SU-DHL-6 (cell line): ENCODE results near the gene SPANXD.

ENCODE experiments used
- H2AFZ ChIP-seq: fragments of 200-600 bp; sonication (generic); 2 replicates; pipeline ENCODE4 v1.6.1; 2014; ENCODE audit warnings: low read depth, mild to moderate bottlenecking, moderate library complexity, mixed read lengths, antibody characterized with exemption, low read length; ENCODE audit not compliant: severe bottlenecking
- H3F3A ChIP-seq: fragments of 200-600 bp; shearing (Covaris generic); 2 replicates; pipeline ENCODE4 v1.6.0; 2016; ENCODE audit warnings: antibody characterized with exemption, mild to moderate bottlenecking; ENCODE audit not compliant: insufficient read depth
- H3K27ac ChIP-seq: fragments of 200-600 bp; sonication (generic); 2 replicates; pipeline ENCODE4 v1.5.1; 2016; ENCODE audit warnings: low read depth, mild to moderate bottlenecking, low read length, moderate library complexity, mixed read lengths
- H3K27me3 ChIP-seq: fragments of 200-600 bp; sonication (generic), shearing (Covaris generic); 2 replicates; pipeline ENCODE4 v1.6.0; 2014; ENCODE audit warnings: mild to moderate bottlenecking, low read length
- H3K36me3 ChIP-seq: fragments of 200-600 bp; sonication (generic); 2 replicates; pipeline ENCODE4 v1.6.1; 2014; ENCODE audit warnings: mild to moderate bottlenecking, low read length, mixed read lengths
- H3K4me2 ChIP-seq: fragments of 300-600, 200-600 bp; shearing (Covaris generic), sonication (generic); 2 replicates; pipeline ENCODE4 v1.6.0; 2014; ENCODE audit warnings: low read length, low read depth, mild to moderate bottlenecking; ENCODE audit not compliant: poor library complexity, severe bottlenecking
- H3K4me3 ChIP-seq: fragments of 200-600 bp; sonication (generic); 2 replicates; pipeline ENCODE4 v1.5.1; 2014; ENCODE audit warnings: antibody characterized with exemption, low read length, mild to moderate bottlenecking, mixed read lengths; ENCODE audit not compliant: insufficient read depth, poor library complexity, severe bottlenecking
- H3K79me2 ChIP-seq: fragments of 200-600 bp; sonication (generic); 2 replicates; pipeline ENCODE4 v1.6.1; 2014; ENCODE audit warnings: mild to moderate bottlenecking, low read length, moderate library complexity; ENCODE audit not compliant: insufficient read depth
- H3K9ac ChIP-seq: fragments of 200-600 bp; sonication (generic); 2 replicates; pipeline ENCODE4 v1.7.0; 2014; ENCODE audit warnings: mild to moderate bottlenecking, low read length
- H3K9me2 ChIP-seq: fragments of 200-600 bp; sonication (generic); replicated peaks from 2 replicates; pipeline ENCODE4 v1.6.1; 2014; ENCODE audit warnings: low read length; ENCODE audit not compliant: insufficient read depth
- H3K9me3 ChIP-seq: fragments of 200-600 bp; sonication (generic); 2 replicates; pipeline ENCODE4 v1.6.1; 2014; ENCODE audit warnings: low read length, mixed read lengths; ENCODE audit not compliant: insufficient read depth
- H4K20me1 ChIP-seq: fragments of 200-600 bp; sonication (generic); 2 replicates; pipeline ENCODE4 v1.6.1; 2014; ENCODE audit warnings: low read depth, mild to moderate bottlenecking, antibody characterized with exemption, low read length, moderate library complexity, mixed read lengths
- EZH2phosphoT487 ChIP-seq: fragments of 200-600 bp; sonication (generic), shearing (Covaris generic); conservative IDR thresholded peaks from 2 replicates; pipeline ENCODE4 v1.6.1; 2018; ENCODE audit warnings: mild to moderate bottlenecking, antibody characterized with exemption, low read length, moderate library complexity, mixed read lengths
- TF ChIP-seq, protein P1 (sequence below): fragments of 200-600 bp; sonication (generic); IDR thresholded peaks from one replicate; pipeline ENCODE4 v1.5.1; 2017; ENCODE audit warnings: antibody characterized with exemption, mild to moderate bottlenecking, low read length, moderate library complexity; ENCODE audit not compliant: insufficient read depth, poor library complexity, severe bottlenecking

The SPANXD gene

DNA sequence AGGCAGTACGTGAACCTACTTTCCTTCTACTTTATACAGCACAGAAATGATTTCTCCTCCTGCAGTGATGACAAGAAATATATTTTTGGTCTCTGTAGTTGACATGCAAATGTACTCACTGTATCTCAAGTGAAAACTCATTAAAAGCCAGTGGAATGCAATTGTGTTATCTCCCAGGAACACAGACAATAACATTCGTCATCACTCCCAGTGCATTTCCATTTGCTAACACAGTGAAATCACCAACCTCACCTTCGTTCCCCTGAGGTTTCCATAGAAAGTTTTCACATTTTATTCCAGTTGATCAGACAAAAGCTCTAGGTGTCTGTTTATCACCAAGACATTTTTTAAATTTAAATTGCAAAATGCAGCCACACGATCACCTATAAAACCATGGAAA is 2.5 kb upstream of the SPANXD start:
- no peak overlapping the region for H3K27ac ChIP-seq
- H3K36me3 ChIP-seq, result no peaks in the 10 kb centered on the region
- TF ChIP-seq EZH2phosphoT487, result no peak
- TF ChIP-seq, protein P1, sequence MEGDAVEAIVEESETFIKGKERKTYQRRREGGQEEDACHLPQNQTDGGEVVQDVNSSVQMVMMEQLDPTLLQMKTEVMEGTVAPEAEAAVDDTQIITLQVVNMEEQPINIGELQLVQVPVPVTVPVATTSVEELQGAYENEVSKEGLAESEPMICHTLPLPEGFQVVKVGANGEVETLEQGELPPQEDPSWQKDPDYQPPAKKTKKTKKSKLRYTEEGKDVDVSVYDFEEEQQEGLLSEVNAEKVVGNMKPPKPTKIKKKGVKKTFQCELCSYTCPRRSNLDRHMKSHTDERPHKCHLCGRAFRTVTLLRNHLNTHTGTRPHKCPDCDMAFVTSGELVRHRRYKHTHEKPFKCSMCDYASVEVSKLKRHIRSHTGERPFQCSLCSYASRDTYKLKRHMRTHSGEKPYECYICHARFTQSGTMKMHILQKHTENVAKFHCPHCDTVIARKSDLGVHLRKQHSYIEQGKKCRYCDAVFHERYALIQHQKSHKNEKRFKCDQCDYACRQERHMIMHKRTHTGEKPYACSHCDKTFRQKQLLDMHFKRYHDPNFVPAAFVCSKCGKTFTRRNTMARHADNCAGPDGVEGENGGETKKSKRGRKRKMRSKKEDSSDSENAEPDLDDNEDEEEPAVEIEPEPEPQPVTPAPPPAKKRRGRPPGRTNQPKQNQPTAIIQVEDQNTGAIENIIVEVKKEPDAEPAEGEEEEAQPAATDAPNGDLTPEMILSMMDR, result no peak
- no peaks in the 10 kb centered on the region for H4K20me1 ChIP-seq
- no peaks in the 10 kb centered on the region for H3K9me3 ChIP-seq
- no peak overlapping the region for H3K4me3 ChIP-seq
- H3K79me2 ChIP-seq, result no peaks in the 10 kb centered on the region
- H3K4me2 ChIP-seq, result no peak overlapping the region
- H3F3A ChIP-seq, result no peaks in the 10 kb centered on the region
- H2AFZ ChIP-seq, result no peak overlapping the region
- H3K9ac ChIP-seq, result no peak overlapping the region
- no peaks in the 10 kb centered on the region for H3K27me3 ChIP-seq
- H3K9me2 ChIP-seq, result no peaks in the 10 kb centered on the region

DNA sequence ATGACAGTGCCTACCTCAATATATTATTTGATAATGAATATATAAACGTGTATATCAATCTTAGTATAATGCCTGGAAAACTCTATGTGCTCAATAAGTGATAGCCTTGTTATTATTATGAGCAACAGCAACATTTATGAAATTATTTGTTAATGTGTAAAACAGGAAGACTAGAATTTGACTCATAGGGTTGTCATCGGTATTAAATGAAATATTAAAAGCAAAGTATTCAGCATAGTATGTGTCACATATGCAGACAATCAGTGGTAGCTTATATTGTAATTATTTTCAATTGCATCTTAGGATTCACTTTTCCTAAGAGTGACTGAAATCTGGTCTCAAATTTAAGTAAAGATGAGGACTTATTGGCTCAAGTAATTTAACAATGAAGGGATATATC is 24.6 kb downstream of the SPANXD start:
- no peak overlapping the region for H3K9ac ChIP-seq
- no peaks in the 10 kb centered on the region for H3K27me3 ChIP-seq
- H3F3A ChIP-seq, result no peaks in the 10 kb centered on the region
- H3K9me2 ChIP-seq, result no peaks in the 10 kb centered on the region
- H2AFZ ChIP-seq, result no peak overlapping the region
- no peaks in the 10 kb centered on the region for H3K36me3 ChIP-seq
- H3K4me2 ChIP-seq, result no peak overlapping the region
- no peak overlapping the region for H3K27ac ChIP-seq
- no peaks in the 10 kb centered on the region for H4K20me1 ChIP-seq
- no peaks in the 10 kb centered on the region for H3K9me3 ChIP-seq
- H3K4me3 ChIP-seq, result no peak overlapping the region
- H3K79me2 ChIP-seq, result no peaks in the 10 kb centered on the region
- no peak for TF ChIP-seq EZH2phosphoT487
- TF ChIP-seq, protein P1, result no peak

DNA sequence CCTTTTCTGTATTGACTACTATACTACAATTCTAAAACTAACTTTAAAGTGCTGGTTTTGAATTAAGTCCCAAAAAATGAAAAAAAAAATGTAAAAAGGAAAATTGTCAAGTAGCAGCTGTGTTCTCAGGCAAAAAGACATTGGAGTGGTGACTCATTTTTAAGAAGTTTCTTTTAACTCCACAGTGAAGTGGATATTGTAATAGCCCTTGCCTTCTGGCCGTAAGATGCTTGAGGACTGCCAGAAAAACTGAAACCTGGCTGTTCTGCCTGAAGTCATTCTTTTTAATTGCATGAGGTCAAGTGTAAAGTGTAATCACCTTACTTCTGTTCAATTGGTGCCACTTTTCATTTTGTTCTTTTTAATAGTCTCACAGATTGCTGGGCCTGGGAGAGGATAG is 28.9 kb downstream of the SPANXD start:
- no peak overlapping the region for H3K9ac ChIP-seq
- H2AFZ ChIP-seq, result no peak overlapping the region
- no peaks in the 10 kb centered on the region for H3K36me3 ChIP-seq
- no peaks in the 10 kb centered on the region for H3K79me2 ChIP-seq
- H3K9me2 ChIP-seq, result no peaks in the 10 kb centered on the region
- no peaks in the 10 kb centered on the region for H3F3A ChIP-seq
- no peak overlapping the region for H3K4me3 ChIP-seq
- H3K27me3 ChIP-seq, result no peaks in the 10 kb centered on the region
- no peaks in the 10 kb centered on the region for H3K9me3 ChIP-seq
- TF ChIP-seq, protein P1, result no peak
- no peak for TF ChIP-seq EZH2phosphoT487
- no peaks in the 10 kb centered on the region for H4K20me1 ChIP-seq
- H3K27ac ChIP-seq, result no peak overlapping the region
- no peak overlapping the region for H3K4me2 ChIP-seq

DNA sequence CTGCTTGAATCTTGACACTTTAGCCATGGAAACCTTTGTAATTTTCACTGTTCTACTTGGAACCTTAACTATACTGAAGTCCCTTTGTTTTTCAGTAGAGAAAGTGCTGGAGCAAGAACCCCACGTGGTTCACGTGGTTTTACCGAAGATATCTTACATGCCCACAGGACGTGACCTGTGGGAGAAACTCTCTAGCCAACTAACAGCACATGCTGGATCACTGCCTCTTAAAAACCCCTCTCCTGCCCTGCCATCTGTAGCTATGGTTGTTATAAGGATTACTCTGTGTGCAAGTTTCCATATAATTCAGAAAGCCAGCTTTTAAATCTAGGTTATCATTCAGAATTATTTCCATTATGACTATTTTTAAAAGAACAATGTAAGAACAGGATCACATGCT is 30.2 kb downstream of the SPANXD start:
- Histone ChIP-seq H3K27me3 (no peaks in the 10 kb centered on the region), H4K20me1 (no peaks in the 10 kb centered on the region), H3F3A (no peaks in the 10 kb centered on the region), H3K4me3 (no peak overlapping the region), H3K27ac (no peak overlapping the region), H3K4me2 (no peak overlapping the region), H3K9me2 (no peaks in the 10 kb centered on the region), H3K79me2 (no peaks in the 10 kb centered on the region), H2AFZ (no peak overlapping the region), H3K36me3 (no peaks in the 10 kb centered on the region), H3K9me3 (no peaks in the 10 kb centered on the region), H3K9ac (no peak overlapping the region)
- no peak for TF ChIP-seq EZH2phosphoT487
- TF ChIP-seq, protein P1, result no peak
